Melanocyte of skin (primary cell): Measurements from ENCODE around the gene RRM1. TPM values are rescaled to one million over a fixed set of nuclear protein-coding genes. Genes with fewer than 3 reads are reported as not detected.

ENCODE experiments used
- total RNA-seq, 2 donors: library from RNA; depleted of rRNA; stranded (reverse); fragments of >200 nt; gene quantifications; 2 replicates each; pipeline ENCODE4 v1.2.3, GENCODE V29; 2012

RRM1 gene
- total RNA-seq = 100 to 1,000 TPM in 1 of 2 donors, 10 to 100 TPM in 1; 66.1 to 144 TPM

GRCh38 chr11:4094348-4095291, at the start of gene RRM1:
Gene RRM1, plus strand, starts transcription at chr11:4094799. Its CDS starts 214 bp downstream, at chr11:4095013.

Other genes starting within 250 kb of the RRM1 start
- 10 to 100 TPM; 26.3 to 30.6 TPM for gene STIM1, start 239.1 kb upstream of the RRM1 start, total RNA-seq